Activated T-cell treated with anti-CD3 and anti-CD28 coated beads for 4 hours (primary cell): ENCODE data around the gene BLMH.

Experiments used
- DNase-seq: peaks from one replicate; pipeline ENCODE4 v3.0.0-alpha.2; 2020

The BLMH gene, protein sequence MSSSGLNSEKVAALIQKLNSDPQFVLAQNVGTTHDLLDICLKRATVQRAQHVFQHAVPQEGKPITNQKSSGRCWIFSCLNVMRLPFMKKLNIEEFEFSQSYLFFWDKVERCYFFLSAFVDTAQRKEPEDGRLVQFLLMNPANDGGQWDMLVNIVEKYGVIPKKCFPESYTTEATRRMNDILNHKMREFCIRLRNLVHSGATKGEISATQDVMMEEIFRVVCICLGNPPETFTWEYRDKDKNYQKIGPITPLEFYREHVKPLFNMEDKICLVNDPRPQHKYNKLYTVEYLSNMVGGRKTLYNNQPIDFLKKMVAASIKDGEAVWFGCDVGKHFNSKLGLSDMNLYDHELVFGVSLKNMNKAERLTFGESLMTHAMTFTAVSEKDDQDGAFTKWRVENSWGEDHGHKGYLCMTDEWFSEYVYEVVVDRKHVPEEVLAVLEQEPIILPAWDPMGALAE

DNA sequence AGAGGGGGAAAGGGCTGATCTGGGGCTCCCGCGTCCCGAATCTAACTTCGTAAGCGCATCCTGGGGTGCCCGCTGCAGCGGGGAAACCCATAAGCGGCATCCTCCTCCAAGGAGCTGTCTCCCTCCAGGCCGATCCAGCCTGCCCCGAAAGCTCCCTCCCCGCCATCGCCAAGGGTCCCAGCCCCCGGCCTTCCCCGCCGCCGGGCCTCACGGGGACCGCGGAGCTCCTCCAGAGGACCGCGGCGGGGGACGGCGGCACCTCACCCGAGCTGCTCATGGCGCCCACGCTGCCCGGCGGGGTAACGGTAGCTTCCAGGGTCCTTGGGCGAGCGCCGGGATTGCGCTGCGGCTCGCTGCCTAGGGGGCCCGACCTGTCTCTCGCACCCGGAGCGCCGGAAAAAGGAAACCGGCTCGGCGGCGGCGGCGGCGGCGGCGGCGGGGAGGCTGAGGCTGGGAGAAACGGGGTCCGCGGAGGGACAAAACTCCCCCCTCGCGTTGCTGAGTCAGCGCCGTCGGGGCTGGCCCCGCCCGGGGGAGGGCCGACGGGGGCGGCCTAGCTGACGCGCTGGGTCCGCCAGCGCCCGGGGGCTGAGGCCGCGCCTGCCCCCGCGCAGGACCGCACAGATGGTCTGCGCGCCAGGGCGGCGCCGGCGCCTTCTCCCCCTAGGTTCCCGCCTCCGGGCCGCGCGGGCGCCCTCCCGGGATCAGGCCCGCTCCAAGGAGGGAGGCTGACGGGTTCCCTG, at the start of gene BLMH:
TSS of gene BLMH (minus strand) at position 402 of the 743 bp plus-strand sequence. CDS start at position 277, 125 bp downstream.
- DNase-seq: peak; percentile 85

DNA sequence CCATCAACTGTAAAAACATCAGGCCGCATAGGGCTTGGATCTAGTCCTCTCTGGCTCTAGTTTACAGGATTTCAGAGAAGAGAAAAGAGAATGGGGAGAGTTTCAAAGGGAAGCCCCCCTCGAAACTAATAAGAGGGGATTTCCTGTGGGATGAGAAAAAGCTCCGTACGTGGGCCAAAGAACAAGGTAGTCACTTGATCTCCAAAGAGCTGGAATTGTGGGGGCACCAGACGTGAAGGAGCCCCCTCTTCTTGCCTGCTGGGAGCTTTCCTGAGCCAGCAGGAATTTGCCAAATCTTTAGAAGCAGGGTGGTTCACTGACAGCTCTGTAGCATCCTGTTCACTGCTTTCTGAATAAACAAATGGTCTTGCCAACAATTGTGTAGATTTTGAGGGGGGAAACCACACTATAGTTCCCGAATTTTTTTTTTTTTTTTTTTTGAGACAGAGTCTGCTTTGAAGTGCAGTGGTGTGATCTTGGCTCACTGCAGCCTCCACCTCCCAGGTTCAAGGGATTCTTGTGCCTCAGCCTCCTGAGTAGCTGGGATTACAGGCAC, 49.1 kb upstream of the BLMH start:
- DNase-seq: no peak

DNA sequence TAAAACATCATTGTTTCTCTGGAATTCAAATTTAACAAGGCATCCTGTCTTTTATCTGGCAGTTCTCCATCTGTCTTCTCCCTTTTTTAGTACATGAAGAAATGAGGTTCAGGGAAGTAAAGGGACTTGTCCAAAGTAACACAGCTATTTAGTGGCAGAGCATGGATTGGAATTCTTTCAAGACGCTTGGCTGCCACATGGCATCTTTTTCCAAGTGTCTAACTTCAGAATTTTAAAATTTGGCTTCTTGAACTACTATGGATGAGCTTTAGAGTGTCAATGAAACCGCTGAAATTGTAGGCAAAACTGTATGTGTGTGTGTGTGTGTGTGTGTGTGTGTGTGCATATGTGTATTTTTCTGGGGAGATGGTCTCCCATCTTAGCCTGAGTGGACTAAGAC, 47.3 kb upstream of the BLMH start:
- DNase-seq: no peak

DNA sequence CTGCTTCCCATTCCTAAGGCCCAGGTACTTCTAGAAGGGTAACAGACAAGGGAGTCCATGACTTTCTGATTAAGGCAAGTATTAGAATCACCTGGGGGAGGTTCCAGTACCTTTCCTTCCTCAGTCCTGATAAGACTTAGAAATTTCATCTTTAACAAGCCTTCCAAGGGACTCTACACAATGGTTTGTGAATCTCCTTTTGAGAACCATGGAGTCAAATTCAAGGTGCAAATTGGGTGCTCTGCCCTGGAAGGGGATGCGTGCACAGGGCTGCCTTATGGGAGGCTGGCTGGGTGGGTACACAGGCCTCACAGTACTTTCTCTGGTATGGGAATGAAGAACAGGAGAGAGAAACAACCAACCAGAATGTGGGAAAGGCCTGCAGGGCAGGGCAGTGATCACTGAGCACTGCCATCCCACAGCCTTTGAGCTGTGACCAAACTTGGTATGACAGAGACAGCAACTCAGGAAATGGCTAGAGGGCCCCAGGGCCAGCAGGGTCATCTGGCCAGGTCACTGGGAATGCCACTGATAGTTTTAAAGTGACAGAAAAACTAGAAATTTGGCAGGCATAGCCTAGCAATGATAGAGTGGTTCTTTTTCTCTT, 45.8 kb upstream of the BLMH start:
- no peak for DNase-seq

DNA sequence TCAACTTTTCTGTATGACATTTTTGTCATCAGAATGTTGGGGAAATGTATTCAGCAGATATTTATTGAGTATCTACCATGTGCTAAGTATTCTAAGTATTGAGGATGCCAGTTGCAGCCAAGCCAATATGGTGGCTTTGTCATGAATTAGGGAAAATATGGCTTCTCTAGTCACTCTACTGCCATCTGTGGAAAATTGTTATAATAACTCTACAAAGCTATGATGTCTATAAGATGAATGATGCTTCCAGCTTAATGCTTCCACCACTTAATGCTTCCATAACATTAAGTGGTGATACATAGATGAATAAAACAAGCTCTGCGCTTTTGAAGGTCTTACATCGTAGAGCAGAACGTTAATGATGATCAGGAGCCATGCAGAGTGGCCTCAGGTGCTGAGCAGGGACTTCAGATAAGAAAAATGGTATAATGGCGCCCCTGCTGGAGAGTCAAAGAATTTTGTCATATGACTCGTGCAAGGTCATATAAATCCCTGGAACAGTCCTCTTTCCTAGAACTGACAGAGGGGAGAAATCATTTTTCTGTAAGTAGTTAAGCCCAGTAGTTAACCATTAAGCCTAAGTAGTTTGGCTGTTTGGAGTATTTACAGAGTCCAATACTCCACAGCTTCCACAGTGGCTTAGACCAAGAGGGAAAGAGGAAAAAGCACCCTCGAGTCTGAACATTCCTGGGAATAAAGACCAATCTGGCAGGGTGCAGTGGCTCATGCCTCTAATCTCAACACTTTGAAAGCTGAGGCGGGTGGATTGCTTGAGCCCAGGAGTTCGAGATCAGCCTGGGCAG, 44.8 kb upstream of the BLMH start:
- DNase-seq: peak; percentile 58

DNA sequence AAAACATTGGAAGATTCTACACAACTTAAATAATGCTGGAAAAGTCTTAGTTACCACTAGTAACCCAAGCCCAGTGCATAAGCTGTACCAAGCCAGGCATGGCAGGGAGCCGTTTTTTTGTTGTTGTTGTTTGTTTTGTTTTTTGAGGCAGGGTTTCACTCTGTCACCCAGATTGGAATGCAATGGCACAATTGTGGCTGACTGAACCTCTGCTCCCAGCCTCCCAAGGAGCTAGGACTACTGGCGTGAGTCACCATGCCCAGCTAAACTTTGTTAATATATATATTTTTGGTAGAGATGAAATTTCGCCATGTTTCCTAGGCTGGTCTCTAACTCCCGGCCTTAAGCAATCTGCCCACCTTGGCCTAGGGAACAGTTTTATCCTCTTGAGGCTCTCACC, 42.7 kb upstream of the BLMH start:
- DNase-seq: no peak

DNA sequence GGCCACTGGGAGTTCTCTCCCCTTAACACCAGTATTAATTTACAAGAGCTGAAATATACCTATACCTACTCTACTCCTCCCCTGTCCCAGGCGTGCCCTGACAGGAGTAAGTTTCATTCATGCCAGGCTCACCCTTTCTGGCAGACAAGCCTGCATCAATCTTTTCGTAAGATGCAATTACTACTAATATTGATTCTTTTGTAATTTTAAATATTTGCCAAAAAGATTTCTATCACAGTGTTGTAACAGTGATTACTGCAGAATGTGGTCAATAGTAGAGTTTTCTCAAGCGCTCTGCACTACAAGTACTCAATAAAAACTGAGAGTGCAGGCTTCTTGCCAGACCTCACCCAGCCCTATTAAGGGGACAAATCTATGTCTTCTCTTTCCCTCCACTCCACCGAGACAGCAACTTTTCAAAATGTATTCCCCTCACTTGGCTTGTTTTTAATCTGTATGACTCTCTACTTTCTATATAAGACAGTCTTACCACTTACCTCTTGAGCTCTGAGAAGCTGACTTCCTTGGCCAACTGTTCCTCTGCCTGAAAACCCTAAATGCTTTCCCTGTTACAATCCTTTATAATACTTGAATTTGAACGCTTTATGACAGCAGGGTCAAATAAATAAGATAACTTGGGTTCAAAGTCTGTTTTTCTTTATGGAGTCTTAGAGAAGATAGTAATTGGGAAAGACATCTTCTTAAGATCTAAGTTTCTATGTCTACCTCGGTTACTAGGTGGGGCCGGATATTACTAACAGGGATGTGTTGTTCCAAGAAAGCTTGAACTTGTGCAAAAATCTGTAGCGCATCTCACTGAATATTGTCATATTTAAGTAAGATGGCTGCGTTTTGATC, 42.0 kb upstream of the BLMH start, which contains the start of gene TMIGD1:
TSS of gene TMIGD1 (minus strand) at position 555 of the 858 bp plus-strand sequence. CDS start 1,924 bp downstream, outside the sequence.
- no peak for DNase-seq

DNA sequence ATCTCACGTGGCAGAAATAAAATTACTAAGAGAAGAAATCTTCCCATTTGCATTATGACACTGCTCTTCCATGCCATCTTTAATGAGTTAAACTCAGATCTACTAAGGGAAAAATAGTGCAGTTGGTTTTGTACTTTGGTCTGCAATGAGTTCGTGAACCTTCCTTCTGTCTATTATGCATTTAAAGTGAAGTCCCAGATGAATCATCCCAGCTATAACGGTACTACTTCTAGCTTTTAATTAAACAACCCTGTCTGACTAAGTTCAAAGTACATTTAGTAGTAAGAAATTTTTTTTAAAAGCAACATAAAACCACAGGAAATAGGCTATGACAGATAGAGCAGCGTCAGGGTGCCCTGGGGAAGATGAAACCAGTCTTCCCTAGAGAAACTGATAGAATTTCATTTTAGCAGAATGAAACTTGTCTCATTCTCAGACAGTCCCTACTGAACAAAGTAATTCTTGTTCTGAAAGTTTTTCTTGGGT, 40.4 kb upstream of the BLMH start:
- peak; percentile 21 for DNase-seq

DNA sequence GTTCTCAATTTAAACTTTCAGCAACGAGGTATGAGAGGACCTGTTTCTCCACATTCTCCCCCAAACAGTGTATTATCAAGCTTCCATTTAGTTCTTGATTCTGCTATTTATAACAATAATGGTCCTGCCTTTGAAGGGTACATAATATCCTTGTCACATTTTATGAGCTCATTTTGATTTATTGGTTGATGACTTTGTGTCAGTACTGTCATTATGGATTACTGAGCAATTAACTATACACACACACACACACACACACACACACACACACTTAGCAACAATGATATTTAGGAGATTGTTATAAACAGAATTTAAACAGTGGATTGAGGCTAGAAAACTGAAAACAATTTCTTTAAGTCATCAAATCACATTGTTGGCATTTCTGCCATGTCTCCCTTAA, 35.1 kb upstream of the BLMH start:
- no peak for DNase-seq

DNA sequence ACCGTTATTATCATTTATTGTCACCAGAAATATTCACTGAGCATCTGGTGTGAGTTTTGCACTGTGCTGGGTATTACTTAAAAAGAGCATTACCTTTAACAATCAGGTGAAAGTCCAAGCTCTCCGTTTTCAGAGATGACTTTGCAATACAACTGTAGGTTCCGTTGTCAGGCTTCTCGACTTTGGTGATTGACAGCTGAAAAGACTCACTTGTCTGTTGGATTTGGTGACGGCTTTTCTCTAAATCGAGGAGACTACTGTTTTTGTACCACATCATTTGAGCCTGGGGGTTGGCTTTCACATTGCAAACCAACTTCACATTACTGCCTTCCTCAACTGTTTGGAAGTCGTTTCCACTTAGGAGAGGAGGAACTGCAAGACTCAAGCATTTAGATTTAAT, 33.0 kb upstream of the BLMH start:
- DNase-seq: no peak

DNA sequence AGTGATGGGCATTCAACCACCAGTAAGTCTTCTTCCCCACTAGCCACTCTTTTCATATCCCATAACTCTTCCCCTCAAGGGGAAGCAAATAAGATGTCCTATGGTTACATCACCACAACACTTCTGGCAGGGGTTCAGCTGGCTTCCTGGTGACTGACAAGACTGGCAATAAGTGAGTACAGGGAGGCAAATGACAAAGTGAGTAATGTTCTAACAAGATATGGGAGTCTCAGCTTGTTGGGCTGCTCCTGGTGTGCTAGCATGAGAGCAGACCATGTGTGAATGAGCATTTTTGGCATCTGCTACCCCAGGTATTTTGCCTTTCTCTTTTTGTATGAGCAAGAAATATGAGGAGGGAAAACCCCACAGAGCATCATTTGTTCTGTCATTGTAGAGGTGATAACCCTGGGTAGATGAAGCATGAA, 32.2 kb upstream of the BLMH start:
- peak; percentile 19 for DNase-seq

DNA sequence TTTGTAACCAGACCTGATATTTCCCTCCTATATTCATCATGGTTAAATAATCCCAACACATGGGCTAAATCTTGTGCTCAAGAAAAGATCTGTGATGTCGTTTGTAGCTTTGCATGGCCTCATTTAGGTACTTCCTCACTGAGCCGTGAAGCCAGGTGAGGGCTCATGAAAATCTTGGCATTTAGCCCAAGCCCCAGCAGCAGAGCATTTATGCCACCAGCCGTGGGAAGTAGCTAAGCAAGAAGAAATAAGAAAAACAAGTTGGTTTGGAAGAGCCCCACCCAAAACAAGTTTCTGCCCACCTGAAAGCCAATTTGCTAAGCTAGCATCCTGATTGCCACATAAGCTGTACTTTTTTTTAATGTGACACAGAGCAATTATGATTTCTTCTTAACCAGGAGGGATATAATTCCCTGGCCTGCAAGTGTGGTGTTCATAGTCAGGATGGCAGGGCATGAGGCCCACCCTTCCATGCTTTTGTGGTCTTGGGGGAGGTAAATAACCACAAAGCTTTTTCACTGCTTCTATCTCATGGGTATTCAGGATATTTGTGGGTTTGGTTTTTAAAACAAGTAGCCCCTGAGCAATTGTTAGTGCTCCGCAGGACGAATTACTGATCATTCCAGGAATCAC, 31.6 kb upstream of the BLMH start:
- DNase-seq: no peak

DNA sequence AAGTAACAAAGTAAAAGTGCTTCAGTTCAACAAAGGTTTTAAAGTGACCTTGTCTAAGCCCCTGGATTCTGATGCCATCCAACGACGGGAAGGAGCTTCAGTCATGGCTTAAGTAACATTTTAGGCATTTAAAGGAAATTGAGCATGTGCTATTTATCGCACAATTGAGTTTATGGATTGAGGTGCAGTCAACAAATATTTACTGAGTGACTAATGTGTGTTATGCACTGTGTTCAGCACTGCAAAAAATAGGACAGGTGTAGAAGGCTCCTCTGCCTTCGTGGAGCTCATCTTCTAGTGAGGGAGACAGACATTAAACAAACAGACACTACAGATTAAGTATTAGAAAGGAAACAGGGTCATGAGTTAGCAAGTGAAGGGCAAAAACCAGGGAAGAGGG, 29.6 kb upstream of the BLMH start:
- no peak for DNase-seq

DNA sequence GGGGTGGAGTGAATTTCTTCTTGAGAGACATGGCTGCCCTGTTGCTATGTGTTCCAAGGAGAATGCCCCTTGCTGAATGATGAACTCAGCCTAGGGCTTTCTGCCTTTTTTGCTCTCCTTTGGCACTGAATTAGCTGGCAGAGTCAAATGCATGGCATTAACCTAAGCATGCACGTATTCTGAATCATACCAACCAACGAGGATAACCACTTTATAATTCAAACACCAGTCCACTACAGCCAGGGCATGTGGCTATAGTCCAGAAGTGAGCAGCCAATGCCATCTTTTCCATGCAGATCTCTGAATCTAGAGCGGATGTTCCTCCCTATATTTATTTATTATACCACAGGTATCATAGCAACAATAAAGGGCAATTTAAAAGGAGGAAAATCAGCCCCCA, 26.4 kb upstream of the BLMH start:
- DNase-seq: no peak

DNA sequence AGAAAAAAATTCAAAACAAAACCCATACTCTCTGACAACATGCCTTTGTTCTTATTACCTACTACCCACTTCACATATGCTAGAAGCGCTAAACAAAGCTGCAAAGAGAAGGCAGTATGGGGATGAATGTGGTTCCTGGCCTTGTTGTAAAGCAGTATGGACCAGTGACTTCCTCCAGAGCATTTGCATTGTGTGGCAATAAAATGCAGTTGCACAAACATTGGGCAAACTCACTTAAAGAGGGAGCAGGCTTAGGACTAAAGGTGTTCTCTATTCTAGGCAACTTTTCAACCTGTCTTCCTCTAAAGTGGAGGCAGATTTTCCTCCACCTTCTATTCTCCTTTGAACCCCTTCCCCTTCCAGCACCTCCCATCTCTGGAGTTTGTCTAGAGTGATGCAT, 25.0 kb upstream of the BLMH start:
- DNase-seq: no peak

DNA sequence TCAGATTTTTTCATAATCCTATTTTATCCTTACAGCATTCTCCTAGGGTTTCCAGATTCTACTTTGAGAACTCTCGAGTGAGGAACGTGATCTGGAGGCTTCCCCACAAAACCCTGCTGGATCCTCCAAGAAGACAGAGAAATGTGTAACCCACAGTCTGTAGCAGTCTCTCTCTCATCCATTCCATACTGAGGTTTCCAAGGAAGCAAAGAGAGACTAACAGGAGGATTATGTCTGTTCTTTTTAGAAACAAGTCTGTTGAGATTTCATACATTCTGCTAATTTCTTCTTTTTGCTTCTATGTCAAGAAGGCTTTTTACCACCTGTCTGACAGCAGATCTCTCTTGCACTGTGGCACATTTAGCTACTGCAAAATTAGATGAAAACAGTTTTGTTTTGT, 23.4 kb upstream of the BLMH start:
- no peak for DNase-seq

DNA sequence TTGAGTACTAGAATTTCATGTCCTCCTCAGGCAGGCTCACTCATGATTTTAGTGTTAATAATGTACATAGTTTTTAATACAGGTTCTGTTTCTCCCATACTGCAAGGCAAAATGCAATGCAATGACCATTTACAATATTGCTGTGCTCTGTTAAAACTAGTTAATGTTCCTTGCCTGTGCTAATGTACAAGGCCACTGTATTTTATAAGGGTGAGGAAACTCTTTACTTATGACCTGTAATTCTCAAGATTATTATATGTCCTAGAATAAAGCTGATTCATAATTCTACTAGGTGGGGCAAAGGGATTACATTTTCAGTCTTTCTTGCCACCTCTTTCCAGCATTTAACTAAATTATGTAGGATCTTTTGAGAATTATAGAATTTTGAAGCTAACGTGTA, 22.7 kb upstream of the BLMH start:
- DNase-seq: no peak

DNA sequence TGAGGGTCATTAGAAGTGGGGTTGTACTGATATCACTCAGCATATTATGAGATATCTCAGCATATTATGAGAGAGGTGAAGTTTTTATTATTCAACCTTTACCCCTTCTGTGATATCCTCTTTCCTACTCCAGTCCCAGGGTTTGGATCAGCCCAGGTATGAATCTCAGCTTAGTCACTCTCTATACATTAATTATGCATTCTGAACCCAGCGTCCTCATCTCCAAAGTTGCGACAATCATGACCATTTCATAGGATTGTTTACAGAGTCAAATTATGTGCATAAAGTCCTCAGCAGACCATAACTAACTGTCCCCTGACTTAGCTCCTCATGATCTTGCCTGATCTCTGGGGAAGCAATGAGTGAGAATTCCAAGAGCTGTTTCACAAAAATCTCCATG, 20.5 kb upstream of the BLMH start:
- no peak for DNase-seq

DNA sequence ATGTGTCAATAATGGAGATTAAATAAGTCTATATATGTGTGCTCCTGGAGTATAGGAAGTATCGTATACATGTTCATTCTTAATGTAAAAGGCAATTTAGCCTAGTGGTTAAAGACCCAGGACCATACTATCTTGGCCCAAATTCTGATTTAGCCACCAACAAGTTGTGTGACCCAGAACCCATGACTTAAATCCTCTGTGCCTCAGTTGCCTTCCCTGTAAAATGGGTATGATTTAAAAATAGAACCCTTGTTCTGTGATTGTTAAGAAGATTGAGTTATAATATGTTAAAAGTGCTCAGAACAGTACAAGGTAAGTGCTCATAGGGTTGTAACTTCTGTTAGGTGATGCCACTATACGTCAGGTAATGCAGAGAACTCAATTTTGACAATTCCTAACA, 18.8 kb upstream of the BLMH start:
- no peak for DNase-seq

DNA sequence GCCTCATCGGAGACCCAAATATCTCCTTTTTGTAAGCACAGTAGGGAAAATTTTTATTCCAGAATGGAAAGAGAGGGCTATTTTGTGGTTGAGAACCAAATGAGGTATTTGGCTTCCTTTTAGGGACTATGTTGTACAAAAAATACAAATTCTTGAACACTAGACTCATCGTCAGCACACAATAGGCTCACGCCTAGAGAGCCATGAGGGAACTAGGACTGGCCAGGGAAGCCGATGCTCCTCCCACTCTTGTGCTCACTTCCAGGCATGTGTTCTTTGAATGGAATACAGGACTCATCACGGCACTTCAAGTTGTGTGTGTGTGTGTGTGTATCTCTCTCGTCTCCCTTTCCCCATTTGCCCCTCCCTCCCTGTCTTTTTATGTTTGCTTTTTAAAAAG, 17.8 kb upstream of the BLMH start:
- DNase-seq: no peak

DNA sequence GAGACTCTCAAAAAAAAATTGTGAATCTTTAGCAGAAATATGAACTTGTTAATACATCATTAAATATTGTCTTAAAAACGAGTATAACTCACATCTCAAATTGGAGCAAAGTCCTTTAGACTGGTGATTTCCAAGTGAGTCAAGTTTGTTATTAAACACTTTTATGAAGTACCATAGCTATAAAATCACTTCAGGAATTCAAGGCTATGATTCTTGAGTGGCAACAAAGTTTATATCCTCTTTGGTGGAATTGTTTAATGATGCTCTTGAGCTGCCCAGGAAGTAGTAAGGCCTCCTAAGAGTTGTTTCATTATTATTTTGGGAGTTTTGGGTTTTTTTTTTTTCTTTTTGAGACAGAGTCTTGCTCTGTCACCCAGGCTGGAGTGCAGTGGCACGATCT, 16.7 kb upstream of the BLMH start:
- no peak for DNase-seq
